DMS114 treated with DMSO at 0.1 percent for 48 hours (cell line): Measurements from ENCODE around the gene PEX14.

ENCODE experiments used
- DNase-seq: peaks from one replicate; lab custom pipeline; 2025; ENCODE audit not compliant: unreplicated experiment; lab: John Stamatoyannopoulos, UW

The PEX14 gene

DNA sequence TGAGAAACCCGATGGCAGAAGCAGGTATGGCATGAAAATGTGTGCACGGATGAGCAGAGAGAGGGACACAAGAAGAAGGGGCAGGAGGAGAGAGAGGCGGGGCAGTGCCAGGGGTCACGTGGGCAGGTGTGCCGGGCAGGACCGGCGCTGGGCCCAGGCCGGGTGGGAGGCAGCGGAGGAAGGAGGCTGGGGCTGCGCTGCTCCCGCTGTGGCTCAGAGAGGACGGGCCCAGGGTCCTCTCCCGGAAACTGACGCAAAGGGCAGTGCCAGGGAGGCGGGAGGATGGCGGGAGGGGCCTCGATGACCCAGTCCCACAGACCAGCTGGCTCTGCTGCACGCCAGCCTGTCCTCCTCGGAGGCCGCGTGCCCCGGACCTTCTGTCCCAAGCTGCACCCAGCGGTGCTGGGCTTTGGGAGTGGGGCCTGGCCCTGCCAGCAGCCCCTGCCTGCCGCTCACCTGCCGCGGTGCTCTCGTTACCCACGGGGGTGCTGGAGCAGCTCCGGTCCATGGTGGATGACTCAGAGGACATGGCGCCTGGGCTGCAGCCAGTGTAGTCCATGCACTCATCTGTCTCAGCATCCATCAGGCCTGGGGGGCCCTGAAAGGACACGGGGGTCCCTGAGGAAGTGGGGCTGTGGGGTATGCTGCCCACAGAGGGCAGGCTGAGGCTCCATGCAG, 167.8 kb downstream of the PEX14 start:
- no peak for DNase-seq

DNA sequence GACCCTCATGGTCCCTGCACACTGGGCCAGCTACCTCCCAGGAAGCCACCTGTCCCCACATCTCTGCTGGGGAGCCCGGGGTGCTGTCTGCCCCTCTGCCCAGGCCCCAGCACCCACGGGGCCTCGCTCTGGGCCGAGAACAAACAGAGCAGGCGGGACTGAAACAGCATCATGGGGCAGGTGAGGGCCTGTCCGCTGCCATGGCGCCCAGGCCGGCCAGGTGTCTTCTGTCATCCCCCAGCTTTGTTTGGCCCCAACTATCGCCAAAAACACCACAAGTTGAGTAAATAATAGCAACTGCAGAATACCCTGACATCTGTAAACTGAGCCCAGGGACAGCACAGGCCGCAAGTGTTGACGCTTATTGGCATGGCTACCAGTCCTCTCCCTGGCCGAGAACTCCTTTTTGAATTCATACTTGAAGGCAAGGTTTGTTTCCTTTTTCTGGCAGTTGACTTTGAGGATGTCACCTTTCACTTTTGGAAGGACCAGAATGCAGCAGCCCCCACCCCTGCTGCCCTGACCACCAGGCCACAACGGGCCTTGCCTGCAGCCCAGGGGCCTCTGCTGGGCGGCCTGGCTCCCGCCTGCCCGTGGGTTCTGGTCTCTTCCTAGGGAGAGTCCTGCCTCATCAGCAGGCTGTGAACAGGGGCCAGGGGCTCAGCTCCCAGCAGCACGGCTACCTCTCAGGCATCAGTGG, 169.0 kb downstream of the PEX14 start:
- no peak for DNase-seq

DNA sequence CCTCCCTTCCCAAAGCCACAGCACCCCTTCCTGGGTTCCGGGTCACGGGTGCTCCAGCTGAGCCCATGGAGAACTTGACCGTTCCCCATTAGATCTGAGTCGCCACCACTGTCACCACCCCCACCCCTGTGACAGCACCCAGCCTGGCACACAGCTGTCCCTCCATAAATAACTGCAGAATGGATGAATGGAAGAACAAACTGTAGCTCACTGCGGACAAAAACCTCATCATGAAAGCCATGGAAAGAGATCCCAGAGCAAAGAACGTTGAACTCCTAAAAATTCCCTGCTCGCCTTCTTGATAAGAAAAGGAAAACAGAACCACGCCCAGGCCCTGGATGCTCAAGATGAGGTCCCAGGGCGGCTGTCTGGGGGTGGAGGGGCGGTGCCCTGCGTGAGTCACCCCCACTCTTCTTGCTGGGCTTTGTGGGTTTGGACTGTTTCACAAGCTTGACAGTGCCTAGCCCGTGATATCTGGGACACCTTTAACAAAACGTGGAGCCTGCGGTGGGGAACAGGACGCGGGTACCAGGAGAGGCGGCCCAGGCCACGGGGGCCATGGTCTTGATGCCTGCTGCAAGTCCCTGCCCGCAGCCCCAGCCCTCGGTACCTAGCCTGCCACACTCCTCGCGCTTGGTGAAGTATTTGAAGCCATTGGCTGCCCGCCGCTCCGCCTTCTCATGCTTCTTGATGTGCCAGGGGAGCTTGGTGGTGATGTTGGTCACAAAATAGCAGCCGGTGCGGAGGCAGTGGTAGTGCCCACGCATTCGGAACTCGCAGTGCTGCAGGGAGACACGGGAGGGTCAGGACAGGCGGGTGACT, 169.8 kb downstream of the PEX14 start:
- DNase-seq: no peak

DNA sequence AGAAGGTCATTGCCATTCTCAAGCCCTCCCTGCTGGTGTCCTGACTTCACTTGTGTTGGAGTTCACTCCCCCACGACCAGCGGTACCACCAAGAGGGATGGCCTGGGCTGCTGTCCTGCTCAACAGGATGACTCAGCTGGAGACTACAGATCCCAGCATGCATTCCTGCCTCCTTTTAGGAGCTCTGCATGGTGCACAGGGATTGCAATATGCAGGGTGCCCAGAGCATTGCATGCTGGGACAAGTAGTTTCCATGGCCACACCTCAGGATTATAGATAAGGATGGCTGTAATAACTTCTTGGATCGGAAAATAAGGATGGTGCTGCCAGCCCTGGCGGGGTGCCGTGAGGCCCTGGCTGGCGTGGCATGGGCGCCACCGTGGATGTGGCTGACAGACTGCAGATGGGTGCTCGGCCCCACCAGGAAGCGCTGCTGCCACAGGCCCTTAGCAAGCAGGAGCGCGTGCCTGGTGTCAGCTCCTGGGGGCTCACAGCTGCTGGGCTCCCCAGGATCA, 171.7 kb downstream of the PEX14 start:
- DNase-seq: peak; percentile 10

DNA sequence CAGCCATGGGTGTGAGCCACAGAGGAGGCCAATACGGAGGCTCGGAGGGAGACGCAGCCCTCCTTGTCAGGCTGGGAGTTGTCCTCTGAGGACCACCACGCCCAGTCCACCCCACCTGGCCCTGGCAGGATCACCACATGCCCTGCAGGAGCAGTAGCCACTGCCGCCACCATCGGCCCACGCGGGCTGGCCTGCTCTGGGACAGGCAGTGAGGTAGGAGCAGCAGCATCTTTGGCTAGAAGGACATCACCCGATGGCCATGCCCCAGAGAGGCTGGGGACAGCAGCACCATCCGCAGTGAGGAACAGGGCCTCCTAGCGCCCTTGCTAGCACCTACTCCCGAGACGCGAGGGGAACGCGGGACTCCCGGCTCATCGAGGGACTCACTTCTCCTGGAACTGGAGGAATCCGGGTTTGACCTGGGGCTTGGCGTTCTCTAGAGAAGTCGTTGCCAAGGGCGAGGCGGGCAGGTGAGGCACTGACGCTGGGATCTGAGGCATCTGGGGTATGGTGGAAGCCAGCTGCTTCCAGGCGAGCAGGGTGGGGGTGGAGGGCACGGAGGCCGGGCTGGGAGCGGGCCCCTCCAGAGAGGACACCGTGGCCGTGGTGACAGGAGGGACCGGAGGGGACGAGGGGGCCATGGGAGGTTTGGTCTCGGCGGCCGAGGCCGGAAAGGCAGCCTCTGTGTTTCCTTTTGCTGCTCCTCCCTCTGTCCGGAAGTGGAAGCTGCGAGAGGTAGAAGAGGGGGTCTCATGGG, 172.8 kb downstream of the PEX14 start:
- DNase-seq: no peak

DNA sequence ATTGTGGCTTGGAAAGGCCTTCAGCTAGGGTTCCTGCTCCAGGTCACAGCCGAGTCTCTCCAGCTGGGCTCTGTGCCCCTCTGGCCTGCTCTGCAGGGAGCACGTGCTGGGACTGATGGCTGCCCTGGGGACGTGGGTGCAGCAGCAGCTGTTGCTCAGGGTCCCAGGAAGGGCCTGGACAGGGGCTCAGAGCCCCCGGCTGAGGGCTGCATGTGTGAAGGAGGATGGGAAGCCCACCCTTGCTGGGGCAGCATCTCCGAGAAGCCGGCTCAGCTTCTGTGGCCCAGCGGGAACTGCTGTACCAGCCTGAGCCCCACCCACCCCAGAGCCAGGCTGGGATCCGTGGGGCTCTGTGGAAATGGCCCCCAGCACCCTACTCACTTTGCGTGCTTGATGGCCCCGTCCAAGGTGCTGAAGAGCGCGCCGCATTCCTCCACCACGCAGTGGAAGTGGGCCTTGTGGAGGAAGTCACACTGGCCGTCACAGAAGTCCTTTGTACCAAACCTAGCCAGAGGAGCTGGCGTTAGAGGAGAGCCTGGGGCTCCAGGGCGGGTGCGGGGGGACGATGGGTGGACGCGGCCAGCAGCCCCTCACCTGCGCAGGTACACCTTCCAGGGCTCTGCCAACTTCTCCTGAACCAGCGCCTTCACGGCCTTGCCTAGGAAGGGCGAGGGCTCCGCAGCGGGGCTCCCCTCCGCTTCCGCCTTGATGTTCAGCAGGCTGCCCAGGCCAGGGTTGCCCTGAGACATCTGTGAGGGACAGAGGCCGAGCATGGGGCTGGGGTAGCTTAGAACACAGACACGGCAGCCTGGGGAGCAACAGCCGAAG, 174.2 kb downstream of the PEX14 start:
- DNase-seq: no peak

DNA sequence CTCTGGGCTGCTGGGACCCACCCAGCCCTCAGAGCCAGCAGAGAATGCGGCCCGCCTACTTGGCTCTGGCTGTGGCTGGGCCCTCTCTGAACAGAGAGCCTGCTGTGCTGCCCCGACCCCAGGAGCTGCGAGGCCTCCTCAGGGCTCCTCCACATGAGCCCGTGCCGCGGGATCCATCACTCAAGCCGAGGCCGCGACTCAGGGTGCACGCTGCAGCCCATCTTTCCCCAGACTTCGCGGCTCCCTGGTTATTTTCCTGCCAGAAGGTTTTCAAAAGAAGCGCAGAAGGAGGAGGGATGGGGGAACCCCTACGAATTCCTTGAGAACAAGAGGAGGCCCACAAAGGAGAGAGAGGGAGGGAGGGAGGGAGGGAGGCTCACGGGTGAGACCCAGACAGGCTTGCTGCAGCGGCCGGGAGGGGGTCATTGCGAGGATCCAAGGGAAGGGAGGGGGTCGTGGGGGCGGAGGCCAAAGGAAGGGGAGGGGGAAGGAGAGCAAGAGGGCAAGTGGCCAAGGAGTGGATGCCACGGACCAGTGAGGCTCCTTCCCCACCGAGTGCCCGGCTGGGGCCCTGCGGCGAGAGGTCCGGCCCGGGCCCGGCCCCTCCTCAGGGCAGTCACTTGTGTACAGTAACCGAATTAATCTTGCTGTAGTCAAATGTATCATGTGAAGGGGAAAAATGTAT, 174.9 kb downstream of the PEX14 start:
- DNase-seq: no peak

DNA sequence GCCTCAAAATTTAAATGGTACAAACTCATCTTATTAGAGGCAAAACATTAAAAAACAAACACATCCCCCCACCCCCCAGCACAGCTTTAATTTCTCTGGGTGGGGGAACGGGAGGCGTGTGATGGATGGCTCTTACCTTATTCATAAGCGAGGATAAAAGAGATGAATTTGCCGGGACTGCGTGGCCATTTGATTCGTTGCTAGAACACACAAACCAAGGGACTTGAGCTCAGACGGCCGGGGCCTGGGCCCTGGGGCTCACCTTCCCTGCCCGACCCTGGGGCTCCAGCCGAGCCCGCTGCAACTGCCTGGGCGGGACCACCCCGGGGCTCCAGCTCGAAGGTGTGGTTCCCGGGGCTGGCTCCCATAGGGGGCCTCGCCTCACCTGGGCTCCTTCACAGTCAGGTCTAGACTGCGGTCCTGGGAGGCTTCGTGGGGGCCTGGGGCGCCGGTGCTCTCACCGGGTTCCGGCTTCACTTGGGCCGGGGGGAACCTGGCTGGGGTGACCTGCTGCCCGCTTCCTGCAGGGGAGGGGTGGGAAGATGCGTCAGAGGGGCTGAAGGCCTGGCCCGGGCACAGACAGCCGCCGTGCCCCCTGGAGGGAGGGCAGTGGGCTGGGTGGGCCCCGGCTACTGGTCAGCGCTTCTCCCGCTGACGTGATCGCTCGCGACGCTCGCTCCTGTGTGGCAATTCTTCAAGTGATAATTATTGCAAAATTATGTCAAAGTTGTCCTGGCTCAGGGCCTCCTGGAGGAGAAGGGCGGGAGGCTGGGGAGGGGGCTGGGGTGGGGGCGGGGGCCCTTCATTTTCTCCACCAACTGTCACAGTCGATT, 176.0 kb downstream of the PEX14 start:
- no peak for DNase-seq

DNA sequence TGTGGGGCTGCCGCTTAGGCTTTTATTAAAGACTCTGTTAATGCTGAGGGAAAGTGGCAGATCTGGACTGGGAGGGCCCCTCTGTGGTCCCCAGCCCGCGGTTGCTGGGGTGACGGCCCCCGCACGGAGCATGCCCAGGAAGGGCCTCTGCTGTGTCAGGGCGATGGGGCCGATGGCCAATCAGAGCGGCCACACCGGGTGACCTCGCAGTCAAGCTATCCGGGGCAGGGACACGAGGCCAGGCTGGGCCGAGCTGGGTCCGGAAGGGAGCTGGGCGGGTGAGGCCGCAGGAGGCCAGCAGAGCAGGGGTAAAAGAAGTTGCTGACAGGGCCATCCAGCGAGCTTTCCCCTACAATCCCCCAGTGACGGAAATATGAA, 176.6 kb downstream of the PEX14 start:
- no peak for DNase-seq

DNA sequence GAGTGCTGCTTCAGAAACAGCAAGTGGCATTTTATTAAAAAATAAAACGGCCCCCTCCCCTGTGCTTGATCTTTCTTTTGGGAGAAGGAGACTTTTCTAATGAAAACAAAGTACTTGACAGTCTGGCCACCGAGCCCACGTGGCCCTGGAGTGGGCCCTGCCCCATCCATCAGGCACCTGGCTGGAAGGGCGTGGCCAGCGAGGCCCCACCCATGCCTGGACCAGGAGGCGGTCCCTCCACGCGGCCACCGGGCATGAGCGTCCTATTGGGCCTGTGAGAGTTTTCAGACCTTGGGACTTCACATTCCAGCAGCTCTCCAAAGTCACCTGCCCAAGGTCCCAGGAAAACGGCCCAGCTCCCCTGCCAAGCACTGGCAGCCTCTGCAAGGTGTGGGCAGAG, 177.0 kb downstream of the PEX14 start:
- DNase-seq: no peak

DNA sequence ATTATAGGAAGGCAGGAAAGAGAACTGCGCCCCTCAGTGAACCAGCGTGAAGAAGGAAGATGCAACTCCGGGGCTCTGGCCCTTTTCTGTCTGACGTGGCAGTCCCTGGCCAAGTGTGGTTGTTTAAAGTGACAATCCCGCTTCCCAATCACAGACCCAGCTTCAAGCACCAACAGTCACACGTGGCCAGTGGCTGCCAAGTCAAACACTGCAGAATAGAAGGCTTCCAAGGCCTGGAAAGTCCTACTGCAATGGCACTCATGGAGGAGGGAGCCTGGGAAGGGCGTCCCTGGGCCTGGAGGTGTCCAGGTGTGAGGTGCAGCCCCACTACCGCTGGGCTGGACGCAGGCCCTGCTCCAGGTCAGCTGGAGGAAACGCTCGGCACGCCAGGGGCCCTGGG, 177.9 kb downstream of the PEX14 start:
- DNase-seq: no peak

DNA sequence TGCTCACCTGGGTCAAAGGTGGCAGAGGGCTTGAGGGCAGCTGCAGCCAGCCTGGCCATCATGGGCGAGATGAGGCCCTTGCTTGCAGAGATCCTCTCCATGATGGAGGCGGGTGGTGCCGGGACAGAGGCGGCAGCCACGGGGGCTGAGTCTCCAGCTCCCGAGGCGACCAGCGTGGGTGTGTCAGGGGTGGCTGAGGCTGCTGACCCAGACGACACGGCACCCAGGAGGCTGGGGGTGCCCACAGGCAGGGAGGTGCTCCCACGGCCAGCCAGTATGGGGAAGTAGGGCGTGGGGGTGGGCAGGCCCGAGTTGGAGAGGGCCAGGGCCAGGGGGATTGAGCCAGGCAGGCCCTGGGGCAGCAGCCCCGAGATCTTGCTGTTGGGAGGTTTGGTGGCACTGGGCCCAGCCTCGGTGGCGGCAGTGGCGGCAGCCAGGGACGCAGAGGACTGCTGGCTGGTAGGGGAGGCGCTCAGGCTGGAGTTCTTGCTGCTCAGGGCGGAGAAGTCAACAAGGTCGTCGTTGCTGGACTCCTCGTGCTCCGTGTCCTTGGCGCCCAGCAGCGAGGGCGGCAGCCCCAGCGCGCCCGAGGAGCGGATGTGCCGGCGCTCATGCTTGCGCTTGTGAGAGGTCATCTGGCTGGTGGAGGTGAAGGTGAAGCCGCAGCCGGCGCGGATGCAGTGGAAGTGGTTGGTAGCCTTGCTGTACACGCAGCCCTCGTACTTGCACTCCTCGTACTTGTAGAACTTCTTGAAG, 178.8 kb downstream of the PEX14 start:
- no peak for DNase-seq

DNA sequence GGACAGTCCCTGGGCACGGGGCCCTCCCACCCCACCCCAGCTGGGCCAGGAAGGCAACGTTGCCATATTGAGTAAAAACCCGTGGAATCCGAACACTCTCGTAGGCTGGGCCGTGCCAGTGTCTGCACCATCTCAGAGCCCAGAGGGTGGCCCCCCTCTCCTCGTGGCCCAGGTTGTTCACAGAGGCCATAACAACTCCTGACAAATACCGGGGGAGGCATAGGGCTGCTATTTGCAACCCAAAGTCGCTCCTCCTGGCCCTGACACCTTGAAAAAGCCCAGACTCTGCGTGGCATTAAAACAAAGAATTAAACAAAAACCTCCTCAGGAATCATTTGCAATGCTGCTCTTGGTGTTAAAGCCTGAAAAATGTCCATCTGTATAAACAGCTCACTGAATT, 180.3 kb downstream of the PEX14 start:
- DNase-seq: no peak

DNA sequence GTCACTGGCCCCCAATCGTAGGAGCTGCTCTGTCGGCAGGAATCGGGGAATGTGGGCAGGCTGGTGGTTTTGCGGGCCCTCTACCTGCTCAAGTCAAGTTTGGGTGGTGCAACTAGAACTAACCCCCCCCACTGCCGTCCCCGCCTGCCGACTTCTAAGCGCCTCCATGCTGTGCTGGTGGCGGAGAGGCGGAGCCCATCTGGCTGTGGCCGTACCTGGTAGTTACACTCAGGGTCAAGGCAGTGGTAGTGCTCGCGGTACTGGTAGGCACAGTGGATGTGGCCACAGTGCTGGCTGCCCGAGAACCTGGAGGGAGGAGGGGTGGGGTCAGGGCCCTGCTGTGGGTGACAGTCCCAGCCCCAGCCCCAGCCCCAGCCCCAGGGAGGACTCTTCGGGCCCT, 181.7 kb downstream of the PEX14 start:
- no peak for DNase-seq

DNA sequence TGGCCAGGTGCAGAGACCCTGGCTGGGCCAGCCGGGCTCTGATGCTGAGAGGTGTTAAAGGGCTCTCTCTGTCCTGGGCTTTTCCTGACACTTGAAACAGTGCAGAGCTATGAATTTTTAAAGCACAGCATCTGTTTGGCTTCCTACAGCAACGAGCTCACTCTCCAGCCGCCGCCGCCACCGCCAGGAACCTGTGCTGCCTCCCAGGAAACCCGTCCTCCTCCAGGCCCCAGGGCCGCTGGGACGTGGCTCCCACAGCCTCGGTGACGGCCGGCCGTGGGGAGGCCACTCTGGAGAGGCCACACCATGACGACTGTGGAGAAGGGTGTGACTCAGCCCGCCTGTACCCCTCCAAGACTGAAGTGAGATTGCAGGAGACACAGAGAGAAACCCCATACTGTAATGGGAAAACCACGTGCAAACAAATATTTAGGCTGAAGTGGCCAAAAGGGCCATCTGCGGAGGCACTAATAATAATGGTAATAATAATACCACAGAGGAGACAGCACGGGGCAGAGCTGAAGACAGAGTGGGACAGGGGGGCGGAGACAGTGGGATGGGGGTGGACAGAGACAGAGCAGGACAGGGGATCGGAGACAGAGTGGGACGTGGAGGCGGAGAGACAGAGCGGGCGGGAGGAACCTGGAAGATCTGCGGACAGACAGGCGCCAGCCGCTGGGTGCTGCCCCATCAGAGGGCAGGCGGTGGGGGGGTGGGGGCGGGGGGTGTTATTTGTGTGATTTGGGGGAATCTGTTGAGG, 182.5 kb downstream of the PEX14 start:
- no peak for DNase-seq

DNA sequence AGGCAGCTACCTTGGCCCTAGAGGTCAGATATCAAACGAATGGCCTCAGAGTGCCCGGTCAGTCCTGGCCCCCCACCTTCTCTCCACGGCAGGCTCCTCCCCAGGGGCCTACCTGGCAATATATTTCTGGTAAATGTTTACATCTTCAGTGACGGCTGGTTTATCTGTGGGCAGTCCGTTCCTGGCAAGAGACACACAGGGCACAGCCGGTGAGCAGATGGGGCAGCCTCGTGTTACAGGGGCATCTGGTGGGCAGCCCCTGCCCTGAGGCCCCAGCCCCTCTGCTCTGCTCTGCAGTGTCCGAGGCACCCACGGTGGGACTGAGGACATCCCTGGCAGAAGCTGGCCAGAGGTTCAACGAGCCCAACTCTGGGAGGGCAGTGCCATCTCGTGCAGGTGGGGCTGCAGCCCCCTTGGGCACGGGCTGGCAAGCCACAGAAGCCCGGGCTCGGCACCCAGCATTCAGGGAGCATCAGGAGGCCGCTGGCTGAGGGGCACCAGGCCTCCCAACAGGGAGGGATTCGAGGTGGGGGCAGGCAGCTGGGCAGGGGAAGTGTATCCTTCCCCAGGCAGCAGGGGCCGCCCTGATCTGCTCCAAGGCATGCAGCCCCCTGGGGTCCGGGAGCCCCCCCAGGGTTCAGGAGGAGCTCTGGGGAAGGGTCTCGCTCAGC, 183.8 kb downstream of the PEX14 start:
- no peak for DNase-seq

DNA sequence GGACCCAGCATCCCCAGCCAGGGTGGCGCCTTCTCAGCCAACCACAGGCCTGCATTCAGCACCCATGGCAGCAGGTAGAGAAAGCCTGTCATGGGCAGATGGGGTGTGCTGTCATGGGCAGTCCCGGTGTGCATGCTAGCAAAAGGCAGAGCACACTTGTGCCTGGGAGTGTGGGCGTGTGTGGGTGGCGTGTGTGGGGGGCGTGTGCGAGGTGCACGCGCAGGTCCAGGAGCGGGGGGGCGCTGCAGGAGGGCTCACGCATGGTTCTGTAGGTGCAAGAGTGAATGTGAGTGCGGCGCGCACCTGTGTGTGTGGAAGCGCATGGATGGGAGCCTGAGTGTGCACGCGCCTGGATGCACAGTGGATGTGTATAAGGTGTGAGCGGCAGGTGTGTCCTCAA, 184.5 kb downstream of the PEX14 start:
- DNase-seq: no peak
